K562 (cell line): ENCODE data around the gene TCF4.

Experiments
- EP400 ChIP-seq: fragments of 450-650 bp; IDR thresholded peaks from 2 replicates; pipeline ENCODE4 v1.6.1; 2017; ENCODE audit warnings: antibody characterized with exemption, mild to moderate bottlenecking, moderate library complexity
- KAT8 ChIP-seq: fragments of 450-650 bp; IDR thresholded peaks from 2 replicates; pipeline ENCODE4 v1.6.1; 2016; ENCODE audit warnings: low read depth, mild to moderate bottlenecking
- KLF16 ChIP-seq: IDR thresholded peaks from 2 replicates; pipeline ENCODE4 v1.6.1; 2016; ENCODE audit warnings: antibody characterized with exemption
- ZNF274 ChIP-seq: IDR thresholded peaks from 2 replicates; pipeline ENCODE4 v1.6.1; 2011; ENCODE audit warnings: low read depth, mild to moderate bottlenecking, low read length, moderate library complexity, borderline replicate concordance
- TF ChIP-seq, protein P1 (sequence below), 3 experiments: IDR thresholded peaks in 2 of 3; conservative IDR thresholded peaks in 1 of 3; 2 replicates each; pipeline ENCODE4 v1.5.1; 2011 to 2012; ENCODE audit warnings: low read length in 3 of 3, mild to moderate bottlenecking in 3 of 3, control low read depth in 2 of 3, improper control_type of control experiment in 1 of 3, inconsistent platforms in 1 of 3, low read depth in 1 of 3, mixed read lengths in 1 of 3, moderate library complexity in 1 of 3; ENCODE audit not compliant: insufficient read depth in 2 of 3

DNA sequence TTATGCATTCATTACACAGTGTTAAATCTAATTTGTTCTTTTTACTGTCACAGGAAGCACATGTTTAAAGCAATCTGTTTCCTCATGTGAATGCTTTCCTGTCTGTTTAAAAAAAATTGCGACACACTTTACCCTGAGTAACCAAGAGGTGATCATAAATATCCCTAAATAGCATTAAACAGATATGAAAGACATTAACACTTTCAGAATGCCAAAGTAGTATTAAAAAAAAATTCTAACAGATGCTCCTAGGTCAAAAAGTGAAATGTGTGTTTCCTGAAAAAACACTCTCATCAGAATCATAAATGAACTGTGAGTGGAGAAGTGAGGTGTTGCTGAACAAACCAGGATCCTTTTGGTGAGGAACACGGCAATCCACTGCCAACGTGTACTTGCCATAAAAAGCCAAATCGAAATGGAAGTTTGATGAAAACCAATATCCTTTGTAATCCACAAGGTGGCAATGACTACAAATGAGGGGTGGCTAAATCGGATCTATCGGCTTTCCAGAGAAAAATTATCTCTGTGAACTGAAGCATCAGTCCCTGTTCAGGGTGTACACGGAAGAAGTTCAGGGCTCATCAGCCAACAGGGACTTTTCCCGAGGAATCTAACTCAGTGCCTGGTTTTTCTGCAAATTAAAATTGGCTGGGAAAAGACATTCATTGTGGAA, 248.9 kb downstream of the TCF4 start:
- TF ChIP-seq KLF16, result no peak
- TF ChIP-seq ZNF274, result no peak
- no peak for TF ChIP-seq KAT8
- no peak for TF ChIP-seq EP400
- TF ChIP-seq, protein P1, sequence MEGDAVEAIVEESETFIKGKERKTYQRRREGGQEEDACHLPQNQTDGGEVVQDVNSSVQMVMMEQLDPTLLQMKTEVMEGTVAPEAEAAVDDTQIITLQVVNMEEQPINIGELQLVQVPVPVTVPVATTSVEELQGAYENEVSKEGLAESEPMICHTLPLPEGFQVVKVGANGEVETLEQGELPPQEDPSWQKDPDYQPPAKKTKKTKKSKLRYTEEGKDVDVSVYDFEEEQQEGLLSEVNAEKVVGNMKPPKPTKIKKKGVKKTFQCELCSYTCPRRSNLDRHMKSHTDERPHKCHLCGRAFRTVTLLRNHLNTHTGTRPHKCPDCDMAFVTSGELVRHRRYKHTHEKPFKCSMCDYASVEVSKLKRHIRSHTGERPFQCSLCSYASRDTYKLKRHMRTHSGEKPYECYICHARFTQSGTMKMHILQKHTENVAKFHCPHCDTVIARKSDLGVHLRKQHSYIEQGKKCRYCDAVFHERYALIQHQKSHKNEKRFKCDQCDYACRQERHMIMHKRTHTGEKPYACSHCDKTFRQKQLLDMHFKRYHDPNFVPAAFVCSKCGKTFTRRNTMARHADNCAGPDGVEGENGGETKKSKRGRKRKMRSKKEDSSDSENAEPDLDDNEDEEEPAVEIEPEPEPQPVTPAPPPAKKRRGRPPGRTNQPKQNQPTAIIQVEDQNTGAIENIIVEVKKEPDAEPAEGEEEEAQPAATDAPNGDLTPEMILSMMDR (IDR thresholded peaks at IDR 0.05 in 2 of 3, conservative IDR thresholded peaks at IDR 0.05 in 1 of 3; ENCODE audit: insufficient read depth in 2 of 3, low read depth in 1 of 3, low read length in 3 of 3), result no peak
